Measurements from ENCODE around the gene OR52H1. TPM values are rescaled to one million over a fixed set of nuclear protein-coding genes. Genes with fewer than 3 reads are reported as not detected.

OR52H1 gene
- total RNA-seq, 1 experiment from 2014 or later = not detected

DNA sequence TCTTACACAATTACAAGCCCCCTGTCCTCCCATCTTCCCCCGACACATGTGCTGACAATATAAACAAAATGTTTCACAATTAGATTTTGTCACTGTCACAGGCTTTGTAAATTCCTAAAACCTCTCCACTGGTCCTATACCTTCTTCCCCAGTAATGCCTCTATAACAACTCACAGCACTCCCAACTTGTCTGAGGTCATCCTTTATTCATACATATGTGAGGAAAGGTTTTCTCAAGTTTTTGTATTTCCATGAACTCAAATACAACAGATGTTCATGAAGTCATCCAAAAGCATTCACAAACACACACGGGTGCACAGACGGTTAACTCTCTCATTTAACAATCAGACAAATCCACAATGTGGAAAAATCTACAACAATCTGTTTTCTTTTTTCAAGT lies 1.9 kb downstream of the OR52H1 start:
- no peak for DNase-seq (ENCODE audit: low read depth)
- in situ Hi-C loops (cut with HindIII; ENCODE audit: low pct_unique_long_range_greater_than_20kb, low sequenced_read_pairs) = no loop called here

DNA sequence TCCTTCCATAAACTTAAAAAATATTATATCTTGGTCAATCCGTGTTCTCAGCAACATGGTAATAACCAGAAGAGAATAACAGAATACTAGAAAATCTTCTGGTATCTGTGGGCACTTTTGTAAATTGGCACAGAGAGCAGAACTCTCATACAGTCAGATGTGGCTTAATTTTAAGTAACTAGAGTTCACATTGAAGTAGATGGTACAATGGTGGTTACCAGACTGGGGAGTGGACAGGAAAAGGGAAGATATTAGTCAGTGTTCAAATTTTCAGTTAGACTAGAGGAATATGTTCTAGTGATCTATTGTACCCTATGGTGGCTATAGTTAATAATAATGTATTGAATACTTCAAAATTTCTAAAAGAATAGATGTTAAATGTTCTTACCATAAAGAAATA lies 6.9 kb downstream of the OR52H1 start:
- in situ Hi-C loops (cut with HindIII; ENCODE audit: low pct_unique_long_range_greater_than_20kb, low sequenced_read_pairs) = no loop called here
- DNase-seq (ENCODE audit: low read depth) = no peak

DNA sequence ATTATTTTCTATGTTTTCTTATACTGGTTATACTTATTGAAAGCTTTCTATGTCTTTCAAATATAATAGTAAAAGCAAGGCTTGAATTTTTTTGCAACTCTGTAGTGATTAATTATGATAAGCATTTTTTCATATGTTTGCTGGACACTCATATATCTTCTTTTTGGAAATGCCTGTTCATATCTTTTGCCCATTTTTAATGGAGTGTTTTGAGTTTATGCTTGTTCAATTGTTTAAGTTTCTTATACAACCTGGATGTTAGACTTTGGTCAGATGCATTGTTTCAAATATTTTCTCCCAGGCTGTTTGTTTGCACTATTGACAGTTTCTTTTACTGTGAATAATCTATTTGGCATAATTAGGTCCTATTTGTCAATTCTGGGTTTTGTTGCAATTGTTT lies 11.9 kb downstream of the OR52H1 start:
- in situ Hi-C loops (cut with HindIII; ENCODE audit: low pct_unique_long_range_greater_than_20kb, low sequenced_read_pairs) = no loop called here
- DNase-seq (ENCODE audit: low read depth) = no peak

DNA sequence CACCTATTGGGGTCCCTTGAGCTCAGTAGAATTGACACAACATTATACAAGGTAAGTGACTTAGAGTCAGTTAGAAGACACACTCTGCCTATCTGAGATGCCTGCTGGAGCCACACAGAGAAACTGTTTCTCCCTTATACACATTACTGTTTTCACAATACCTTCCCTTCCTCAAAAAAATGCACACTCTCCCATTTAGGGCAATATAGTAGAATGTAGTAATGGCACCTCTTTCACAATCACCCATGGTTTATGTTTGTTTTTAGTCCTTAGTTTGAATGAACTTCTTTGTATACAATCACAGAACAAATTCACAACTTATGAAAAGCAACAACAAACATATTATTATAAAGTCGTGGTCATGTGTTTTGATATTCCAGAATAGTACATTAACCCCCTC lies 14.3 kb downstream of the OR52H1 start:
- in situ Hi-C loops (cut with HindIII; ENCODE audit: low pct_unique_long_range_greater_than_20kb, low sequenced_read_pairs) = no loop called here
- no peak for DNase-seq (ENCODE audit: low read depth)

DNA sequence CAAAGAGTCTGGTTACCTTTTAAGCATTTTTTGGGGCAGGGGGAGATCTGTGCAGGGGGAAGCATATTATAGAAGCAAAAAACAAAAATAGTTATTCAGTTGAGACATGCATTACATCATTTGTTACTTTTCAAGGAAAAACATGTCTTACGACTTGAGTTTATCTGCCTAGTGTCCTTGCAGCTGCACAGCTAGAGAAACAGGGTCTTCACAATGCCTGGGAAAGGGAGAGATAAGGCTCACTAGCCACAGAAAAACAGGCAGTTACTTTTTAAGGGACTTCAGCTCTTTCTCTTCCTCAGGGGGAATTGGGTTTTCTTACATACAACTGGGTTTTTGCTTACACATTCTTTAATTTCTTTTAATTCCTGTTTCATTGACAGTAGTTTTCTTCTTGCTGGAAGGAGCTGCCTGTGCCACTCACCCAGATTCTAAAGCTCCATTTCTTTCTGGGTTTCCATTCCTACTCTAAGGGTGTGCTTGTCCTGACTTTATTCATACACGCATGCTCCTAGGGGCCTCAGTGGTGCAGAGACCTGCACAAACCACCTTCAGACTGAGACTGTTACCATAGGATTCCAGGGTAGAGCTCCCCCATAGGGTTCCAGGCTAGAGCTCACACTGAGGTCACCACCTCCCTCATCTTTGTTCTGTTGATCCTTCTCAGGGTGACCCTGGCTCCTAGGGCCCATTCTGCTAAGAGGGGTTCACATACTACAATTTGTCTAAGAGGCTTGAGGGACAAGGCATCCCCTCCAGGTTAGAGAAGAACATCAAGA lies 17.1 kb downstream of the OR52H1 start:
- no peak for DNase-seq (ENCODE audit: low read depth)
- in situ Hi-C loops (cut with HindIII; ENCODE audit: low pct_unique_long_range_greater_than_20kb, low sequenced_read_pairs) = no loop called here

DNA sequence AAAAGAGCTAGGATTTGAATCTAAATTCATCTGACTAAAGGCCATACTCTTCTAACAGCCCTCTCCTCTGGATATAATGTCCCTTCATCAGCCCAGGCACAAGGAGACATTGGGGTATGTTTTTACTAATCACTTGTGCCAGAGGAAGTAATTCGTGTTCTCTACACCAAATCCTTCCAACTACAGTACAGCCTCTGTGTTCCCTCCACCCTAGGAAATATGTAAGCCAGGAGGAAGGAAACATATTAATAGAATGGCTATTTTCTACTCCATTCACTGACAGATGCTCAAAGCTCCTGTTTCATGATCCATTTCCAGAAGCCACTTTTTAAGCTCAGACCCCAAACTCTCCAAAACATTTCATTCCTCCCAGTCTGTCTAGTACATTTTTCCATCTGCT lies 19.8 kb downstream of the OR52H1 start:
- in situ Hi-C loops (cut with HindIII; ENCODE audit: low pct_unique_long_range_greater_than_20kb, low sequenced_read_pairs) = no loop called here
- no peak for DNase-seq (ENCODE audit: low read depth)

DNA sequence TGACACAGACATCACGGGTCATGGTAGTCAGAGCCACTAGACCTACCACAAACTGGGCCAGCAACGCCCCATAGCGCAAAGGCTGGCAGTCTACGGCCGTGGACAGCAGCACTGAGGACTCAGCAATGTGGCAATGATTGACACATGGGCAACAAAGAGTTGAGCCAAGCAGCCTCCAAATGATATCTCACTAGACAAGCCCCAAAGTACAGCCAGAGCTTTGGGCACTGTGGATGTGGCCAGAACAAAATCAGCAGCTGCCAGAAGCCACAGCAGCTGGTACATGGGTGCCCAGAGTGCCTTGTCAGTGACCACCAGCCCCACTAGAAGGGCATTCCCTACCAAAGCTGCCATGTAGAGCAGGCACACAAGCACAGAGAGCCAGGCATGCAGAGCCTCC lies 20.6 kb downstream of the OR52H1 start:
- in situ Hi-C loops (cut with HindIII; ENCODE audit: low pct_unique_long_range_greater_than_20kb, low sequenced_read_pairs) = no loop called here
- DNase-seq (ENCODE audit: low read depth) = no peak

DNA sequence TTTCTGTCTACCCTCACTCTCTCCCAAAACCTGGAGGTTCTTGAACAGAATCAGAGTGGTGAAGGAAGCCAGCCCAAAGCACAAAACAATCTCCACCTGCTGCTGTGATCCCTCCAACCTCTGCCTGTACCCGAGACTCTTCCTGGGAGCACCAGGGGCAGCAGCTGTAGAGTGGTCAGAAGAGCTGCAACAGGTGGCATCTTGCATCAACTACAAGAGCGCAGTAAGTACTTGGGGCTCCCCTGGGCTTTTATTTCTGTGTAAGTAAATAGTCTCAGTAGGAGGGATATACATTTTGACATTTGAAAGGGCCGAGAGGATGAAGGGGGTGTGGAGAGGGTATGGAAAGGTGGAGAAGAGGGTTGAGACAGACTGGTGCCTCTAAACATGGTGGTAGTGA lies 23.6 kb downstream of the OR52H1 start:
- DNase-seq (ENCODE audit: low read depth) = no peak
- in situ Hi-C loops (cut with HindIII; ENCODE audit: low pct_unique_long_range_greater_than_20kb, low sequenced_read_pairs) = no loop called here

DNA sequence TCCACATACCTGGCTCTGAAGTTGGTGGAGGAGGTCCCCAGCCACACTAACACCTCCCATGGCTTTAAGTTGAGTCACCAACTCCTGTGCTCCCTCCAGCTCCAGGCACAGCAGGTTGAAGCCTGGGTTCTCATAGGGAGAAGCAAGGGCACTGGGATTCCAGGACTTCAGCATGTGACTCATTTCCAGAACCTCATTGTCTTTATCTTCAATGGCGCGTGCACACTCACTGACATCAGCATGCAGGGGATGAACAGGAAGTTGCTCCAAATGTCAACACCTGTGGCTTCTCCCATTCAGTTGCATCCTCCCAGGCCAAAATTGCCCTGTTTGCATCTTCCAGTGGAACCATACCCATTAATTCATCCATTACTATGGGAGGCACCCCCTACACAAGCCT lies 26.0 kb downstream of the OR52H1 start:
- no peak for DNase-seq (ENCODE audit: low read depth)
- in situ Hi-C loops (cut with HindIII; ENCODE audit: low pct_unique_long_range_greater_than_20kb, low sequenced_read_pairs) = no loop called here

DNA sequence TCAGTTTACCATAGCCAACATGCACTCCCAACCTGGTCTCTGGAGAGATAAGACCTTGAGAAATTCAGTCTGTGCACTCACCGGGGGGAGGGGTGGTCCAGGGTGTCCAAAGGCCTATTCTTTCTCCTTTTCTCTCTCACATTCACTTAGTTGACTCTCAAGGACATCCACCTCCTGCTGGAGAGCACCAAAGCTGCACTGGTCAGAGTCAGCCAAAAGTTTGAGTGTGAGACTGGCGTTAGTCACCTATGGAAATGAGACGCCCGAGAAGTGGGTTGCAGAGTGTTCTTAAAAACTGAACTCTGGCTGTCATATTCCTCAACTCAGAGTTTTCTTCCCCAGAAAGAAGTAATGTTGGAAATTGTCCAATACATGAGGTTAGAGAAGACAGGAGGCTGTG lies 26.8 kb downstream of the OR52H1 start:
- no peak for DNase-seq (ENCODE audit: low read depth)
- in situ Hi-C loops (cut with HindIII; ENCODE audit: low pct_unique_long_range_greater_than_20kb, low sequenced_read_pairs) = no loop called here

DNA sequence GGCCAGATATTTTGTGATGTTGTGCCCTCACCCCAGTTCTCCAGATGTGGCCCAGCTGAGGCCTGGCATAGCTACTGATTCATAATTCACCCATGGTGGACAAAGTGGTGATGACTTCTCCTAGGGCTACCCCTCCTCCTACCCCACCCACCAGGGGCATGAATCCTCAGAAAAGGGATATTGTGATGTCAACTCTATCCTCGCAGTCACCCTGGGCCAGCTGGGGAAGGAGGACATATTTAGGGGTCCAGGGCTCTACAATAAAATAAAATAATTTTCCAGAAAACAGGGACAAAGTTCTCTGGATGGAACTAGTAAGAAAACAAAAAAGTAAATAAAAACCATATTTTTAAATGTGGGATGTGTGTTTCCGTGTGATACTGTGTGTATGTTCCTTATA lies 31.7 kb downstream of the OR52H1 start, which contains the start of gene UBQLNL:
Gene UBQLNL (minus strand): TSS at position 101 of the 400 bp plus-strand sequence. CDS start 258 bp downstream, outside the sequence.
- in situ Hi-C loops (cut with HindIII; ENCODE audit: low pct_unique_long_range_greater_than_20kb, low sequenced_read_pairs) = no loop called here
- DNase-seq (ENCODE audit: low read depth) = no peak

DNA sequence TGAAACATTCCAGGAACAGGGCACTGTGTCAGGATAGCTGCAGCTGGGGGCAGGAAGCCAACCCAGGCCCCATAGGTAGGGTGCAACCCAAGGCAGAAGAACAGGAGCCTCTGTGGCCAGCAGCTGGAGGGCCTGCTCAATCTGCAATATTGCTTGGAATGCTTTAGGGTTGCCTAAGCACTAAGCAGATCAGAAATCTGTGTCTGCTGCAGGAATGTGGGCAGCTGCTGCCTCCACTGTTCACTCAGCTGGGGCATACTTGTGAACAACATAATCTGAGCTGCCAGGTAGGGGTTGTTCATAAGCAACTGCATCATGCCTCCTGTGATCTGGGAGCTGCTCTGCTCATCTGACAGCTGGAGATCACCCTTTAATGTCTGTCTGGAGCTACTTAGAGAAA lies 33.5 kb downstream of the OR52H1 start:
- in situ Hi-C loops (cut with HindIII; ENCODE audit: low pct_unique_long_range_greater_than_20kb, low sequenced_read_pairs) = no loop called here
- DNase-seq (ENCODE audit: low read depth) = no peak

DNA sequence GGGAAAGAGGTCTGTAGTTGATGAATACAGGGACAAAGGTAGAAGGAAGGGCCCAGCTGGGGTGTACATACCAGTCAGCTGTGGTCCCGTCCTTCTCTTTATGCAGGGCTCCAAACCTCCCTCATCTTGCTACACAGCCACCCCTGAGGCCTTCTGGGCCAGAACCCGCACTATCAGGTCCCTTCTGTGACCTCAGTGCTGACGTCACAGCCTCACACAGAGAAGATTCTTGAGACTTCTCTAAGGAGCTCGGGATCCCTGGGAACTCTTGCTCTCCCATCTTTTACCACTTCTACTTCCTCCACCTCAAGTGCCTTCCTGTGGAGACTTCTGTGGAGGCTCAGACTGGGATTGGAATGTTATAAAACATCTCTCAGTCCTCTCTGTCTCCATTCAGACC lies 38.5 kb downstream of the OR52H1 start, which contains the start of gene UBQLN3:
Gene UBQLN3 (minus strand): TSS at position 155 of the 400 bp plus-strand sequence. CDS start 399 bp downstream, outside the sequence.
- in situ Hi-C loops (cut with HindIII; ENCODE audit: low pct_unique_long_range_greater_than_20kb, low sequenced_read_pairs) = no loop called here
- DNase-seq (ENCODE audit: low read depth) = no peak

DNA sequence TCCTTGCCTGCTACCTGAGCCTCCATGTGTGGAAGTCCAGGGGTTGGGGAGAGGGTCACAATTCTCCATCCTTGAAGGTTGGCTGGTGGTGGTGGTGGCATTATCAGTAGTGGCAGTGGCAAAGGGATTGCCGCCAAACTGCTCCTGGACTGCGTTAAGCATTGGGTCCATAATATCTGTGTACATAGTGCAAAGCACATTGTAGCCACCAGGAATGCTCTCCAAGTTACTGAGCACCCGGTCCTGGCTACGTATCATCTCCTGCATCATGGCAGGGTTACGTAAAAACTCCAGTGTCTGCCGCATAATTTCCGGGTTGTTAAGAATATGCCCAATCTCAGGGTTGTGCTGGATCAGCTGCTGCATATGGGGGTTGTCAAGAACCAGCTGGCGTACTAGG lies 39.7 kb downstream of the OR52H1 start:
- in situ Hi-C loops (cut with HindIII; ENCODE audit: low pct_unique_long_range_greater_than_20kb, low sequenced_read_pairs) = no loop called here
- no peak for DNase-seq (ENCODE audit: low read depth)

DNA sequence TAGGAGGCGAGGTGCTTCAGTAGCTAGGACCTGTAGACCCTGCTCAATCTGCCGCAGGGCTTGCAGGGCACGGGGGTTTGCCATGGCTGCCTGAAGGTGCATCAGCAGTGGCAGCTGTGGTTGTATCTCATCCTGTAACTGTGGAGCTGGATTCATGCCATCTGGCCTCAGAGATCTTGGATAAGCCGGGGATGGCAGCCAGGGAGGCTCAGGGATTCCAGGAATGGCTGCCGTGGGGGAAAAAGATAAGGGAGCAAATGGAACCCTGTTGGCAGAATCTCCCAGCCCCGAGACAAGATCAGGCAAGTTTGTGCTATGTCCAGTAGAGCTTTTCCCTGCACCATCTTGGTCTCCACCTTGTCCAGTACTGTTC lies 40.4 kb downstream of the OR52H1 start:
- DNase-seq (ENCODE audit: low read depth) = no peak
- in situ Hi-C loops (cut with HindIII; ENCODE audit: low pct_unique_long_range_greater_than_20kb, low sequenced_read_pairs) = no loop called here

DNA sequence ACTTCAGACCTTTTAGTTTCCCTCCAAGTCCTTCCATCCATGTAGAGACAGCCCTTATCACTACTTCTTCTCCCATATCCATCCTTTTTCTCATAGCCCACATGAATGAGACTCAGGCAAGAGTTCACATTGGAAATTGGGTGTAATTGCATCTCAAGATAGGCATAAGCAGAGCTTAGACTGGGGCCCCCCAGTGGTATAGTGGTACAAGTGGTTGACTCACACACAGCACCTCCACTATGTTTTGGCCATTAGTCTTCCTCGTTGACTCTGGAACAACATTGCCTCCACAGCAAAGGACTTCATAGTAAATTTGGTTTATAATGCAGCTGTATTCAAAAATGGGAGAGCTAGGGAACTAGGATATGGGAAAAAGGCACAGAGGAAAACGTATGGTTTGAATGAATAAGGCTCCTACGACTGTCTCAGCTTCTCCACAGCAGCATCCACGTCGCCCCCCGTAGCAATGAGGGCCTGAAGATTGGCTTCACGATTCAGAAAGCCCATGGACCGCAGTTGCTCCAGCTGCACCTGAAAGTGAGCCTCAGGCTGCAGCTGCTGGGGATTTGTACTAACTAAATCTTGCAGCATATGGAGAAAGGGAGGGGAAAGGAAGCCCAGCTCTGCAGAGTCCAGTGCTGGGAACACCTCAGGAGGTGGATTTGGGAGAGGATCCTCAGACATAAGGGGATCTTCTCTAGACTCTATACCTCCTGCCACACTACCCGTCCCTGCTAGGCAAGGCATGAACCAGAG lies 41.0 kb downstream of the OR52H1 start:
- no peak for DNase-seq (ENCODE audit: low read depth)
- in situ Hi-C loops (cut with HindIII; ENCODE audit: low pct_unique_long_range_greater_than_20kb, low sequenced_read_pairs) = no loop called here

DNA sequence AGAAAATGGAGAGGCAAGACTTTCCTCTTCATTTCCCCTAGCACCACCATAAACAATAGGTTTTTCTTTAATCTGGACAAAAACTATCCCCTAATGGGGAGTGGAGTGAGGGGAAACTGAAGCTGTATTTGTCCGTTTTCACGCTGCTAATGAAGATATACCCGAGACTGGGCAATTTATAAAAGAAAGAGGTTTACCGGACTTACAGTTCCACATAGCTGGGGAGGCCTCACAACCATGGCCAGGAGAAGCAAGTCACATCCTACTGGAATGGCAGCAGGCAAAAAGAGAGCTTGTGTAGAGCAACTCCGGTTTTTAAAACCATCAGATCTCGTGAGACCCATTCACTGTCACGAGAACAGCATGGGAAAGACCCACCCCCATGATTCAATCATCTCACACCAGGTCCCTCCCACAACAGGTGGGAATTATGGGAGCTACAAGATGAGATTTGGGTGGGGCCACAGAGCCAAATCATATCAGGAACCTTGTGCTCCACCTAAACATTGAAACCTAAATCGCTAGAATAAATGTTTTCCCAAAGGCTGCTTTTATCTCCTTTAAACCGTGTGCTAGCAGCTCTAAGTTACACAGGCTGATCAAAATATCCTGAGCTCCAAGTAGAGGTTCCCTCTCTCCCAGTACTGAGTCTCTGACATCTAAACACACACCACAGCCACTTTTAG lies 42.8 kb downstream of the OR52H1 start:
- DNase-seq (ENCODE audit: low read depth) = no peak
- in situ Hi-C loops (cut with HindIII; ENCODE audit: low pct_unique_long_range_greater_than_20kb, low sequenced_read_pairs) = no loop called here

DNA sequence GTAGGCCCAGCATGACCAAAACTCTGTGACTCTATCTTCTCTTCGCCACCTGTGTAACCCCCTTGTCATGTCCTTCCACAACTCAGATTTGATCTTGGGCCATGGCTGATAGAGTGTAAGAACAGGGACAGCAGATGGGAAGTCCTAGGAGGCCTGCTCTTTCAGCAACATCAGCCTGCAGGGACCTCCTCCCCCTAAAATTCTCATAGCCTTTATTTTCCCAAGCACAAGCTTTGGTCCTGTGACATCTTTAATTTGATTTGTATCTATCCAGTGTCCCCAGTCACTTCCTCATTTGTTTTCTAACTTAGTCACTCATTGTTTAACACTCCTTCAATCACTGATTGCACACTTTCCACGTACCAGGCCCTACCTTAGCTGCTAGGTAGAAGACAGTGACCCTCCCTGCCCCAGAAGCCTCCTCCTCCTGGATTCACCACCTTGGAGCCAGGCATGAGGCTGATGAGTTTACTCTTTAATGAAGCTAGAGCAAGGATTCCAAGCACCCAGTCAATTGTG lies 43.9 kb downstream of the OR52H1 start:
- in situ Hi-C loops (cut with HindIII; ENCODE audit: low pct_unique_long_range_greater_than_20kb, low sequenced_read_pairs) = no loop called here
- DNase-seq (ENCODE audit: low read depth) = no peak

DNA sequence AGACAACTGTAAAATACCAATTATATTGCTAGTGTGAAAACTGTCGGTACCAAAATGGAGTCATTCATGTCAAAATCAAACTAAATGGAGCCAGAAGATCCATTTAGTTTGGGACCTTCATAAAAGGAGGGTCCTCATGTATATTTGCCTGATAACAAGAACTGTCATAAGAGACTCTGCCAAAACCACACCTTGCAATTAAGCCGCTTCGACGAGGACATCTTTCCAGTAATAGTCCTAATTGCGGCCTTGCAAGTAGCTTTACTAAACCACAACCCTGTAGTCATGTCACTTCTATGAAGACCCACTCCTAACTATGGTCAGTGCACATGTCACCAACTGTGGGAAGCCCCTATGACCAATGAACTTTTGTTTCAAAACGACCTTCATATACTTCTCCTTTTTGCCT lies 47.9 kb downstream of the OR52H1 start:
- no peak for DNase-seq (ENCODE audit: low read depth)
- in situ Hi-C loops (cut with HindIII; ENCODE audit: low pct_unique_long_range_greater_than_20kb, low sequenced_read_pairs) = no loop called here
